ENCODE data around the gene KRTAP4-4.

GRCh38 chr17:41186872-41187271 is 26.3 kb upstream of the KRTAP4-4 start:
- TF ChIP-seq CTCF (IDR thresholded peaks at IDR 0.05) (no peak), POLR2A (IDR thresholded peaks at IDR 0.05; ENCODE audit: low read depth) (no peak), EP300 (IDR thresholded peaks at IDR 0.05) (no peak)
